Parathyroid adenoma (tissue), 2 donors: ENCODE data around the gene ARHGAP12.

Source experiments
- H2AFZ ChIP-seq: fragments of 300-600 bp; sonication (generic); one replicate; pipeline ENCODE4 v1.7.0; 2017; ENCODE audit warnings: antibody characterized with exemption, mild to moderate bottlenecking
- H3K27ac ChIP-seq: fragments of 300-600 bp; sonication (generic); one replicate; pipeline ENCODE4 v1.7.0; 2017
- H3K27me3 ChIP-seq: fragments of 300-600 bp; sonication (generic); one replicate; pipeline ENCODE4 v1.7.0; 2017; ENCODE audit warnings: low read length; ENCODE audit not compliant: control insufficient read depth, insufficient read depth
- H3K36me3 ChIP-seq: fragments of 300-600 bp; sonication (generic); one replicate; pipeline ENCODE4 v1.7.0; 2017; ENCODE audit warnings: low read length; ENCODE audit not compliant: control insufficient read depth, insufficient read depth
- H3K4me1 ChIP-seq: fragments of 300-600 bp; sonication (generic); one replicate; pipeline ENCODE4 v1.7.0; 2017; ENCODE audit warnings: control low read depth
- H3K4me2 ChIP-seq: fragments of 300-600 bp; sonication (generic); one replicate; pipeline ENCODE4 v1.7.0; 2017; ENCODE audit warnings: low read length
- H3K4me3 ChIP-seq: fragments of 300-600 bp; sonication (generic); one replicate; pipeline ENCODE4 v1.7.0; 2017; ENCODE audit warnings: low read depth, low read length
- H3K79me2 ChIP-seq: fragments of 300-600 bp; sonication (generic); one replicate; pipeline ENCODE4 v1.7.0; 2017; ENCODE audit warnings: control low read depth
- H3K9ac ChIP-seq: fragments of 300-600 bp; sonication (generic); one replicate; pipeline ENCODE4 v1.7.0; 2017; ENCODE audit warnings: mild to moderate bottlenecking
- H3K9me3 ChIP-seq: fragments of 300-600 bp; sonication (generic); one replicate; pipeline ENCODE4 v1.7.0; 2017; ENCODE audit warnings: low read length; ENCODE audit not compliant: control insufficient read depth
- TF ChIP-seq, protein P1 (sequence below): fragments of 300-600 bp; sonication (generic); IDR thresholded peaks from one replicate; pipeline ENCODE4 v1.7.0; 2017; ENCODE audit warnings: antibody characterized with exemption, mild to moderate bottlenecking
- donor health status: primary hyperparathyroidism.

ARHGAP12 gene

DNA sequence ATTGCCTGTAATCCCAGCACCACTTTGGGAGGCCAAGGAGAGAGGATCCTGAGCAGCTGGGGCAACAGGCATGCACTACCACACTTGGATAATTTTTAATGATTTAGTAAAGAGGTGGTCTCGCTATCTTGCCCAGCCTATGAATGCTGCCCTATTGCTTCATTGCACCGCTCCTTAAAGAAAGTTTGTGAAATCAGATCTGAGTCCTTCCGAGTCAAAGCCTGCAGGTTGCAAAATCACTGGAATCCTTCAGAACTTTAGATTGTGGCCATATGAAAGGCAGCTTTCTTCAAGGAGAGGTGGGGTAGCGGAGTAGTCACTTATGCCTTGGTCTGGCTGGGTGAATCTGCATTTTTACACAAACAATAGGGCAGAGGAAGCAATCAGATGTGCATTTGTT, 166.3 kb downstream of the ARHGAP12 start:
- Histone ChIP-seq H2AFZ (no peak overlapping the region), H3K9me3 (no peaks in the 10 kb centered on the region), H3K79me2 (no peaks in the 10 kb centered on the region), H3K27ac (no peak overlapping the region), H3K9ac (no peak overlapping the region), H3K27me3 (no peaks in the 10 kb centered on the region), H3K4me3 (no peak overlapping the region), H3K36me3 (no peaks in the 10 kb centered on the region), H3K4me1 (peaks cover 6% of the 10 kb centered on the region), H3K4me2 (no peak overlapping the region)
- TF ChIP-seq, protein P1, sequence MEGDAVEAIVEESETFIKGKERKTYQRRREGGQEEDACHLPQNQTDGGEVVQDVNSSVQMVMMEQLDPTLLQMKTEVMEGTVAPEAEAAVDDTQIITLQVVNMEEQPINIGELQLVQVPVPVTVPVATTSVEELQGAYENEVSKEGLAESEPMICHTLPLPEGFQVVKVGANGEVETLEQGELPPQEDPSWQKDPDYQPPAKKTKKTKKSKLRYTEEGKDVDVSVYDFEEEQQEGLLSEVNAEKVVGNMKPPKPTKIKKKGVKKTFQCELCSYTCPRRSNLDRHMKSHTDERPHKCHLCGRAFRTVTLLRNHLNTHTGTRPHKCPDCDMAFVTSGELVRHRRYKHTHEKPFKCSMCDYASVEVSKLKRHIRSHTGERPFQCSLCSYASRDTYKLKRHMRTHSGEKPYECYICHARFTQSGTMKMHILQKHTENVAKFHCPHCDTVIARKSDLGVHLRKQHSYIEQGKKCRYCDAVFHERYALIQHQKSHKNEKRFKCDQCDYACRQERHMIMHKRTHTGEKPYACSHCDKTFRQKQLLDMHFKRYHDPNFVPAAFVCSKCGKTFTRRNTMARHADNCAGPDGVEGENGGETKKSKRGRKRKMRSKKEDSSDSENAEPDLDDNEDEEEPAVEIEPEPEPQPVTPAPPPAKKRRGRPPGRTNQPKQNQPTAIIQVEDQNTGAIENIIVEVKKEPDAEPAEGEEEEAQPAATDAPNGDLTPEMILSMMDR: no peak

DNA sequence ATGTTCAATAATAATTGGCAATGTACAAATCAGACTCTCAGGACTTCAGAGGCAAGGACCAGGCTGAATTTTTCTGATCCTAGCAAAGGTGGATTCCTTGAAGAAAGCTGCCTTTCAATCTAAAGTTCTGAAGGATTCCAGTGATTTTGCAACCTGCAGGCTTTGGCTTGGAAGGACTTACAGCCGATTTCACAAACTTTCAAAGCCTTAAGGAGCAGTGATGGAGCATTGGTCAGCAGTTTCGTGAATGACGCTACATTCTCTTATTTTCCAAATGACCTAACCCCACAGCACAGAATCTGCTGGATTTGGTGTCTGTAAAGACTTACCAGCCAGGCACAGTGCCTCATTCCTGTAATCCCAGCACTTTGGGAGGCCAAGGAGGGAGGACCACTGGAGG, 167.5 kb downstream of the ARHGAP12 start:
- TF ChIP-seq, protein P1: no peak

DNA sequence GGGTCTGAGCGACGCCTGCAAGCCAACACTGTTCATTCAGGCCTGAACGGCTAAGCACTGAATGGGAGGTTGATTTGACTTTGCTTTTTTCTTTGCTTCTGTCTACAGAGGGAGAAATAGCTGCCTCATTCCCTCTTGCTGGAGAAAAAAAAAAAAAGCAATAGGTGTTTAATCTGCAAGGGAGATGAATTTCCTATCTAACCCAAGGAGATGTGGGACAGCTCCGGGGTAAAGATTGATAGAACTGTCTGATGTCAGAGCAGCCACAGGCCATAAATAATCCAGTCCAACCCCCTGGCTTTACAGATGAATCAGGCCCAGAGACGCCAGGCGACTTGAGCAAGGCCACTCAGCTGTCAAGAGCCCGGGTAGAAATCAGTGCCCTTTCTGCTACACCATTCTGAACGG, 168.0 kb downstream of the ARHGAP12 start:
- peak overlapping the region; percentile 89 for H3K4me2 ChIP-seq
- H3K9me3 ChIP-seq: no peaks in the 10 kb centered on the region
- H2AFZ ChIP-seq: peak overlapping the region; percentile 88
- no peaks in the 10 kb centered on the region for H3K79me2 ChIP-seq
- peak overlapping the region; percentile 84 for H3K27ac ChIP-seq
- no peak overlapping the region for H3K9ac ChIP-seq
- H3K4me3 ChIP-seq: peak overlapping the region; percentile 54
- H3K4me1 ChIP-seq: peaks cover 6% of the 10 kb centered on the region
- H3K27me3 ChIP-seq: no peaks in the 10 kb centered on the region
- TF ChIP-seq, protein P1: no peak
- H3K36me3 ChIP-seq: no peaks in the 10 kb centered on the region

More for the DNA sequence above, 167.5 kb downstream of the ARHGAP12 start:
- Histone ChIP-seq H3K4me3 (no peak overlapping the region), H3K27ac (peak overlapping the region; percentile 84), H3K4me2 (no peak overlapping the region), H3K9me3 (no peaks in the 10 kb centered on the region), H3K4me1 (peaks cover 6% of the 10 kb centered on the region), H3K79me2 (no peaks in the 10 kb centered on the region), H3K27me3 (no peaks in the 10 kb centered on the region), H3K9ac (no peak overlapping the region), H2AFZ (peak overlapping the region; percentile 88), H3K36me3 (no peaks in the 10 kb centered on the region)

DNA sequence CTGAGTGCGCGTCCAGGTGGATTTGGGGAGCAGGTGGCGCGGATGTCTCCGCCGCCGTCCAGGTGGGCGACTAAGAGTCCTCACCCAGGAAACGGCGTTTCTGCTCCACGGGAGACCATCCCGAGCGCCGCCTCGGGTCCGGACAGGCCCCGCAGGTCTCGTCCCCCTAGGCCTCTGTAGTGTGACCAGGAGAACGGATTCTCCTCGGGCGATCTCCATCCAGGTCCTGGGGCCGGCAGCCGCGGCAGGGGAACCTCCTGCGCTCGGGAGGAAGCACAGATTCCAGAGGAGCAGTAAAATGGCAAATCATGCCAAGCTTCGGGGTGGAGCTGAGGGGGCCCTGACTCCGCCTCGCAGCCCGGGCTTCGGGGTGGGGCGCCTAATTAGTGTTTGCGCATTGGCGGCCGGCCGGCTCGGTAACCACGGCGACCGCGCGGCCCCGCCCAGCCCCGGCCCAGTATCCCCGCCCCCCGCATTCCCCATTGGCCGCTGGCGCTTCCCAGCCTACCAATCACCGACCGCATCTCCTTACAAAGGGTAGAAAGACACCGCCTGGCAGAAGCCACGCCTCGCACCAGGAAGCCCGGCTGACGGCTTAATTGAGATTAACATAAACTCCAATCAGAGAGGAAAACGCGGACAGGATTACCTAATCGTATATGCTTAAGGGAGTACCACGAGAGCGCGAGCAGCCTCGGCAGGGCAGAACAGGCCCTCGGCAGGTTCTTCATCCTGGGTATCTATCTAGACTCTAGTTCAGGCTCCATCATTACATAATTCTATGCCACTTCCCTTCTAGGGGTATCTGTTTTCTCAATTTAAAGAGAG, 168.6 kb downstream of the ARHGAP12 start:
- Histone ChIP-seq H2AFZ (peak overlapping the region; percentile 88), H3K79me2 (no peaks in the 10 kb centered on the region), H3K9ac (peak overlapping the region; percentile 10), H3K27ac (peak overlapping the region; percentile 84), H3K27me3 (no peaks in the 10 kb centered on the region), H3K4me3 (peak overlapping the region; percentile 87), H3K9me3 (no peaks in the 10 kb centered on the region), H3K4me1 (peaks cover 6% of the 10 kb centered on the region), H3K4me2 (peak overlapping the region; percentile 89), H3K36me3 (no peaks in the 10 kb centered on the region)
- TF ChIP-seq, protein P1: no peak
